ENCODE data around the gene LIMS2. TPM values are rescaled to one million over a fixed set of nuclear protein-coding genes. Genes with fewer than 3 reads are reported as not detected.

Gene LIMS2
- polyA plus RNA-seq, 1 donor (not counting 4 experiments of a cell fraction or from before 2014, with no cell fraction given), result not detected

DNA sequence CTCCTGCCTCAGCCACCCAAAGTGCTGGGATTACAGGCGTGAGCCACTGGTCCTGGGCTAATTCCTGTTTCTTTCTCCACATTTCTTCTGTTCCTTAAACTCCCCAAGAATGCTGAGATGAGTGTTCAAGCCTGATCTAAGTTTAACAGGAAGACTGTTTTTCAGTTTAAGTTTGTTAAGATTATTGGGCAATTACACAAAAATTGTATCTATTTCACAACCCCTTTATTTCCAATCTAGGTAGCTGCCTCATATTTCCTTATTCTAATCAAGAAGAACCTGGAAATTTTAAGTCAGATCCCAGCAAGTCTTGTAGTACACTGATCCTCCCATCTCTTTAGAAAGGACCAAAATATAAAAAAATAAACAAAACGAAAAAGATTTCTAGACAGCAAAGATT, 37.7 kb upstream of the LIMS2 start:
- H4K20me1 ChIP-seq (ENCODE audit: control insufficient read depth, extremely low read depth, insufficient read depth, low read length), result no peaks in the 10 kb centered on the region
- no peaks in the 10 kb centered on the region for H3K27me3 ChIP-seq (ENCODE audit: control insufficient read depth, extremely low read depth, insufficient read depth, low read length)
- FAIRE-seq, result no peak

DNA sequence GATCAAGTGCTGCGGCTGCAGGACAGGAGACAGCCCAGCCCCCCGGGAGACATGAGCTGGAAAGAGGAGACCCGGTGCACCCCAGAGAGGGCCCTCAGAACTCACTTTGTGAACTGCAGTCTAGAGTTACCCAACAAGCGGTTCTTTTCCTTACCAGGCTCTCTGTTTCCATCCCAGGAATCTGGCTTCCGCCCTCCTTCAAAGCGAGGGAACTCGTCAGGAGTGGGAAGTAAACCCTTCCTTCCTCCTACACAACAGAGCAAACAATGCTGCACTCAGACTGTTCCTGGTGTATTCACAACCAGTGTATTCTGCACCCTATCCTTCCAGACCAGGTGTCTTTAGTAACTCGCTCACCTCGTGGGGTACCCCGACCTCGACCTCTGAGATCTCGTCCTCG, 34.0 kb upstream of the LIMS2 start:
- no peak overlapping the region for H2AFZ ChIP-seq (ENCODE audit: control insufficient read depth, low read length)
- peaks cover 21 to 23% of the 10 kb centered on the region in 2 experiments for H3K36me3 ChIP-seq (ENCODE audit: control insufficient read depth in 2 of 2, extremely low read depth in 1 of 2, insufficient read depth in 2 of 2, low read length in 2 of 2)
- no peaks in the 10 kb centered on the region for H4K20me1 ChIP-seq (ENCODE audit: control insufficient read depth, extremely low read depth, insufficient read depth, low read length)
- FAIRE-seq (no peak), DNase-seq (ENCODE audit: low read depth, low spot score) (no peak)
- H3K9me3 ChIP-seq (ENCODE audit: control insufficient read depth, low read depth, low read length), result no peaks in the 10 kb centered on the region
- H3K9me1 ChIP-seq (ENCODE audit: control insufficient read depth, extremely low read depth, insufficient read depth, low read length), result no peaks in the 10 kb centered on the region
- peaks cover 10% of the 10 kb centered on the region for H3K4me1 ChIP-seq (ENCODE audit: control insufficient read depth, extremely low read depth, insufficient read depth, low read length)
- no peak overlapping the region for H3K4me3 ChIP-seq (ENCODE audit: control insufficient read depth in 2 of 3, extremely low read depth in 1 of 3, insufficient read depth in 2 of 3, low read depth in 1 of 3, low read length in 3 of 3)
- TF ChIP-seq, protein P1, sequence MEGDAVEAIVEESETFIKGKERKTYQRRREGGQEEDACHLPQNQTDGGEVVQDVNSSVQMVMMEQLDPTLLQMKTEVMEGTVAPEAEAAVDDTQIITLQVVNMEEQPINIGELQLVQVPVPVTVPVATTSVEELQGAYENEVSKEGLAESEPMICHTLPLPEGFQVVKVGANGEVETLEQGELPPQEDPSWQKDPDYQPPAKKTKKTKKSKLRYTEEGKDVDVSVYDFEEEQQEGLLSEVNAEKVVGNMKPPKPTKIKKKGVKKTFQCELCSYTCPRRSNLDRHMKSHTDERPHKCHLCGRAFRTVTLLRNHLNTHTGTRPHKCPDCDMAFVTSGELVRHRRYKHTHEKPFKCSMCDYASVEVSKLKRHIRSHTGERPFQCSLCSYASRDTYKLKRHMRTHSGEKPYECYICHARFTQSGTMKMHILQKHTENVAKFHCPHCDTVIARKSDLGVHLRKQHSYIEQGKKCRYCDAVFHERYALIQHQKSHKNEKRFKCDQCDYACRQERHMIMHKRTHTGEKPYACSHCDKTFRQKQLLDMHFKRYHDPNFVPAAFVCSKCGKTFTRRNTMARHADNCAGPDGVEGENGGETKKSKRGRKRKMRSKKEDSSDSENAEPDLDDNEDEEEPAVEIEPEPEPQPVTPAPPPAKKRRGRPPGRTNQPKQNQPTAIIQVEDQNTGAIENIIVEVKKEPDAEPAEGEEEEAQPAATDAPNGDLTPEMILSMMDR (optimal IDR thresholded peaks at IDR 0.05 in 1 of 3, IDR thresholded peaks at IDR 0.05 in 1 of 3, conservative IDR thresholded peaks at IDR 0.05 in 1 of 3; ENCODE audit: extremely low read depth in 1 of 3, insufficient read depth in 2 of 3, low read length in 3 of 3), result no peak
- TF ChIP-seq EZH2 (IDR thresholded peaks at IDR 0.05; ENCODE audit: low read length), result no peak
- no peak overlapping the region for H3K27ac ChIP-seq (ENCODE audit: control insufficient read depth, insufficient read depth, low read length)
- no peak overlapping the region for H3K4me2 ChIP-seq (ENCODE audit: control insufficient read depth, extremely low read depth, insufficient read depth, low read depth, low read length)
- no peaks in the 10 kb centered on the region for H3K27me3 ChIP-seq (ENCODE audit: control insufficient read depth, extremely low read depth, insufficient read depth, low read length)
- dilution Hi-C loops (cut with MboI; ENCODE audit: extremely low pct_ligation_motif_present, low sequenced_read_pairs), result no loop called here
- H3K9ac ChIP-seq (ENCODE audit: control insufficient read depth, extremely low read depth, insufficient read depth, low read length), result no peak overlapping the region
- H3K79me2 ChIP-seq (ENCODE audit: control insufficient read depth, insufficient read depth, low read length), result no peaks in the 10 kb centered on the region

More for the DNA sequence above, 37.7 kb upstream of the LIMS2 start:
- Histone ChIP-seq H3K4me3 (ENCODE audit: control insufficient read depth in 2 of 3, extremely low read depth in 1 of 3, insufficient read depth in 2 of 3, low read depth in 1 of 3, low read length in 3 of 3) (no peak overlapping the region), H3K9me3 (ENCODE audit: control insufficient read depth, low read depth, low read length) (no peaks in the 10 kb centered on the region), H3K9ac (ENCODE audit: control insufficient read depth, extremely low read depth, insufficient read depth, low read length) (no peak overlapping the region), H2AFZ (ENCODE audit: control insufficient read depth, low read length) (no peak overlapping the region), H3K79me2 (ENCODE audit: control insufficient read depth, insufficient read depth, low read length) (no peaks in the 10 kb centered on the region), H3K27ac (ENCODE audit: control insufficient read depth, insufficient read depth, low read length) (no peak overlapping the region), H3K9me1 (ENCODE audit: control insufficient read depth, extremely low read depth, insufficient read depth, low read length) (no peaks in the 10 kb centered on the region), H3K4me1 (ENCODE audit: control insufficient read depth, extremely low read depth, insufficient read depth, low read length) (peaks cover 6% of the 10 kb centered on the region), H3K36me3 (ENCODE audit: control insufficient read depth in 2 of 2, extremely low read depth in 1 of 2, insufficient read depth in 2 of 2, low read length in 2 of 2) (peaks cover 17 to 28% of the 10 kb centered on the region in 2 experiments), H3K4me2 (ENCODE audit: control insufficient read depth, extremely low read depth, insufficient read depth, low read depth, low read length) (no peak overlapping the region)
- dilution Hi-C loops (cut with MboI; ENCODE audit: extremely low pct_ligation_motif_present, low sequenced_read_pairs), result no loop called here
- DNase-seq (ENCODE audit: low read depth, low spot score), result no peak
- TF ChIP-seq, protein P1 (optimal IDR thresholded peaks at IDR 0.05 in 1 of 3, IDR thresholded peaks at IDR 0.05 in 1 of 3, conservative IDR thresholded peaks at IDR 0.05 in 1 of 3; ENCODE audit: extremely low read depth in 1 of 3, insufficient read depth in 2 of 3, low read length in 3 of 3), result no peak
- no peak for TF ChIP-seq EZH2 (IDR thresholded peaks at IDR 0.05; ENCODE audit: low read length)
